Activated T-cell treated with anti-CD3 and anti-CD28 coated beads, Interleukin-2, amount 50 U/mL, for 1 hour (primary cell): ENCODE measurements around the gene TOR1B.

Experiments used
- DNase-seq: peaks from one replicate; pipeline ENCODE4 v3.0.0-alpha.2; 2020

TOR1B gene

GRCh38 chr9:129815278-129815677, 12.3 kb downstream of the TOR1B start:
- DNase-seq, result no peak

- no peak for DNase-seq
Observed at GRCh38 chr9:129816501-129817435, 13.8 kb downstream of the TOR1B start.

- DNase-seq, result no peak
Observed at GRCh38 chr9:129822898-129823541, 20.0 kb downstream of the TOR1B start.

GRCh38 chr9:129823542-129823934, 20.6 kb downstream of the TOR1B start:
- DNase-seq, result no peak

- peak; percentile 91 for DNase-seq
Observed at GRCh38 chr9:129823935-129824601, 21.1 kb downstream of the TOR1B start, which contains the start of gene TOR1A. Gene TOR1A, minus strand, starts transcription at chr9:129824136. Its CDS starts 51 bp downstream, at chr9:129824085.

GRCh38 chr9:129826344-129826743, 23.4 kb downstream of the TOR1B start:
- no peak for DNase-seq

- DNase-seq, result no peak
Observed at GRCh38 chr9:129826759-129827158, 23.8 kb downstream of the TOR1B start.

GRCh38 chr9:129828051-129828450, 25.1 kb downstream of the TOR1B start:
- no peak for DNase-seq

GRCh38 chr9:129828969-129829368, 26.0 kb downstream of the TOR1B start:
- DNase-seq, result no peak

GRCh38 chr9:129832982-129833381, 30.0 kb downstream of the TOR1B start:
- no peak for DNase-seq

GRCh38 chr9:129834489-129835127, 31.6 kb downstream of the TOR1B start:
- DNase-seq, result no peak

- peak; percentile 97 for DNase-seq
Observed at GRCh38 chr9:129835128-129835859, 32.3 kb downstream of the TOR1B start, which contains the start of the genes C9orf78 and USP20. Gene C9orf78, minus strand, starts transcription at chr9:129835275. Its CDS starts 54 bp downstream, at chr9:129835221. Gene USP20, plus strand, starts transcription at chr9:129835458. Its CDS starts 17,098 bp downstream, at chr9:129852556.

- no peak for DNase-seq
Observed at GRCh38 chr9:129835860-129836223, 32.9 kb downstream of the TOR1B start.

GRCh38 chr9:129836311-129837007, 33.5 kb downstream of the TOR1B start:
- peak; percentile 56 for DNase-seq

- no peak for DNase-seq
Observed at GRCh38 chr9:129838707-129839259, 35.8 kb downstream of the TOR1B start.

GRCh38 chr9:129839324-129840023, 36.5 kb downstream of the TOR1B start:
- no peak for DNase-seq

- no peak for DNase-seq
Observed at GRCh38 chr9:129840034-129840433, 37.0 kb downstream of the TOR1B start.

GRCh38 chr9:129841071-129841470, 38.1 kb downstream of the TOR1B start:
- DNase-seq, result no peak

GRCh38 chr9:129845373-129845772, 42.4 kb downstream of the TOR1B start:
- DNase-seq, result no peak

GRCh38 chr9:129848712-129849441, 45.9 kb downstream of the TOR1B start:
- no peak for DNase-seq
